Transverse colon (tissue), 4 donors: ENCODE results near the gene PHF21A. TPM values are rescaled to one million over a fixed set of nuclear protein-coding genes. Genes with fewer than 3 reads are reported as not detected.

Experiments
- DNase-seq: peaks from one replicate; pipeline ENCODE4 v3.0.0-alpha.2; 2019
- H3K27ac ChIP-seq, 4 donors: fragments of 200-600 bp; sonication (generic); 2 replicates each; pipeline ENCODE4 v1.5.1; 2016 to 2018; ENCODE audit warnings: inconsistent platforms in 4 of 4
- H3K27me3 ChIP-seq: fragments of 200-600 bp; sonication (generic); 2 replicates; pipeline ENCODE4 v1.5.1; 2017; ENCODE audit warnings: inconsistent platforms
- H3K36me3 ChIP-seq, 4 donors: fragments of 200-600 bp; sonication (generic); 2 replicates each; pipeline ENCODE4 v1.5.1; 2017 to 2019; ENCODE audit warnings: inconsistent platforms in 4 of 4
- H3K4me1 ChIP-seq, 4 donors: fragments of 200-600 bp; sonication (generic); 2 replicates each; pipeline ENCODE4 v1.5.1; 2017 to 2020; ENCODE audit warnings: inconsistent platforms in 4 of 4
- H3K4me3 ChIP-seq, 4 donors: fragments of 200-600 bp; sonication (generic); 1 replicate in 1 of 4; 2 replicates in 3 of 4; pipeline versions ENCODE4 v1.5.1 to v1.6.1; 2017 to 2019; ENCODE audit warnings: inconsistent platforms in 4 of 4
- H3K9me3 ChIP-seq, 2 donors: fragments of 200-600 bp; sonication (generic); 2 replicates each; pipeline ENCODE4 v1.5.1; 2017 to 2019; ENCODE audit warnings: inconsistent platforms in 2 of 2
- CTCF ChIP-seq, 5 experiments: fragments of 200-600 bp in 3 of 5; fragments of 450-650 bp in 2 of 5; sonication (generic) in 3 of 5; IDR thresholded peaks; 1 replicate in 2 of 5; 2 replicates in 3 of 5; pipeline ENCODE4 v1.5.1; 2016 to 2017; ENCODE audit warnings: antibody characterized with exemption in 5 of 5, inconsistent platforms in 3 of 5, mild to moderate bottlenecking in 2 of 5, moderate library complexity in 1 of 5
- EP300 ChIP-seq: sonication (generic); formaldehyde crosslinking; IDR thresholded peaks from one replicate; pipeline ENCODE4 v1.6.1; 2017; ENCODE audit warnings: antibody characterized with exemption, low read depth
- POLR2A ChIP-seq: fragments of 450-650 bp; IDR thresholded peaks from one replicate; pipeline ENCODE4 v1.6.1; 2016; ENCODE audit warnings: antibody characterized with exemption, mild to moderate bottlenecking, moderate library complexity
- POLR2AphosphoS5 ChIP-seq, 3 donors: sonication (generic); formaldehyde crosslinking; IDR thresholded peaks; one replicate each; pipeline ENCODE4 v1.6.1; 2016; ENCODE audit warnings: antibody characterized with exemption in 3 of 3
- WGBS, 2 donors: methylation state at CpG; one replicate each; pipeline ENCODE4 v1.1.5; 2018; ENCODE audit warnings: low coverage in 1 of 2; 5-methylcytosine and 5-hydroxymethylcytosine counted together
- in situ Hi-C, 4 donors: fragments of 200-750 bp; cut with MboI; loops; one replicate each; pipeline versions ENCODE4 v1.15.0 to v1.15.1; 2017; ENCODE audit warnings: low sequenced_read_pairs in 3 of 4, low pct_ligation_motif_present in 1 of 4, low pct_unique_long_range_greater_than_20kb in 1 of 4
- intact Hi-C: fragments of 100-400 bp; cut with DNase I; formaldehyde crosslinking; loops from one replicate; pipeline ENCODE4 v1.15.1; 2023; ENCODE audit warnings: low total_unique reads
- total RNA-seq, 4 donors: library from RNA; depleted of rRNA; stranded (reverse); fragments of >200 nt; gene quantifications; one replicate each; pipeline ENCODE4 v1.1.0, GENCODE V29; 2016

PHF21A gene
- total RNA-seq, 4 donors from 2014 or later: 18.6 to 57.2 (median 40.2) TPM

GRCh38 chr11:46121724-46122477 is 647 bp upstream of the PHF21A start:
- in situ Hi-C loops: no loop called here
- TF ChIP-seq EP300: no peak
- peak; percentile 61 to 83 (median 83) for TF ChIP-seq POLR2AphosphoS5 (IDR thresholded peaks at IDR 0.05)
- TF ChIP-seq POLR2A: peak; percentile 9
- TF ChIP-seq CTCF (IDR thresholded peaks at IDR 0.05): no peak
- intact Hi-C loops: no loop called here
- Histone ChIP-seq H3K27me3 (no peaks in the 10 kb centered on the region), H3K9me3 (no peaks in the 10 kb centered on the region), H3K4me1 (peaks cover 5 to 31% (median 14%) of the 10 kb centered on the region in 4 donors), H3K27ac (peak overlapping the region; percentile 93 to 96 (median 94)), H3K36me3 (no peaks in the 10 kb centered on the region), H3K4me3 (peak overlapping the region; percentile 47 to 91 (median 68))
- WGBS, 2 donors: 0 to 2% methylated on average over 1 to 62 of the region's 74 CpGs
- peak; percentile 85 for DNase-seq

- Histone ChIP-seq H3K9me3 (no peaks in the 10 kb centered on the region), H3K27ac (peak overlapping the region; percentile 93 to 96 (median 94)), H3K27me3 (no peaks in the 10 kb centered on the region), H3K4me3 (peak overlapping the region; percentile 64 to 91 (median 68)), H3K36me3 (no peaks in the 10 kb centered on the region), H3K4me1 (peaks cover 7 to 44% (median 24%) of the 10 kb centered on the region in 4 donors)
- WGBS, 2 donors: 0 to 2% methylated on average over 2 to 19 of the region's 29 CpGs
- DNase-seq: peak; percentile 41
- in situ Hi-C loops (no loop called here), intact Hi-C loops (no loop called here)
- TF ChIP-seq POLR2A: peak; percentile 31
- no peak for TF ChIP-seq EP300
- TF ChIP-seq POLR2AphosphoS5 (IDR thresholded peaks at IDR 0.05): no peak
- TF ChIP-seq CTCF (IDR thresholded peaks at IDR 0.05): no peak
Measured at GRCh38 chr11:46120346-46121300, 631 bp downstream of the PHF21A start.

GRCh38 chr11:46119352-46120216 is 1.7 kb downstream of the PHF21A start:
- no peaks in the 10 kb centered on the region for H3K36me3 ChIP-seq
- H3K27me3 ChIP-seq: no peaks in the 10 kb centered on the region
- peak overlapping the region; percentile 64 to 91 (median 68) for H3K4me3 ChIP-seq
- DNase-seq: peak; percentile 59
- TF ChIP-seq POLR2A (peak; percentile 43), CTCF (IDR thresholded peaks at IDR 0.05) (no peak), POLR2AphosphoS5 (IDR thresholded peaks at IDR 0.05) (peak in 2 of 3 donors; percentile 18 to 63), EP300 (no peak)
- H3K27ac ChIP-seq: peak overlapping the region; percentile 93 to 96 (median 94)
- in situ Hi-C loops (no loop called here), intact Hi-C loops (no loop called here)
- peaks cover 7 to 52% (median 25%) of the 10 kb centered on the region in 4 donors for H3K4me1 ChIP-seq
- no peaks in the 10 kb centered on the region for H3K9me3 ChIP-seq
- 0 to 1% methylated on average over 19 to 56 of the region's 56 CpGs for WGBS, 2 donors
